ENCODE results near the gene KCNJ6. TPM values are rescaled to one million over a fixed set of nuclear protein-coding genes. Genes with fewer than 3 reads are reported as not detected.

The KCNJ6 gene
- total and polyA plus RNA-seq, 9 of the 15 experiments (the other 6 are each of a cell fraction or from before 2014, with no cell fraction given): 0.06 to 0.21 (median 0.13) TPM; not detected in 1

DNA sequence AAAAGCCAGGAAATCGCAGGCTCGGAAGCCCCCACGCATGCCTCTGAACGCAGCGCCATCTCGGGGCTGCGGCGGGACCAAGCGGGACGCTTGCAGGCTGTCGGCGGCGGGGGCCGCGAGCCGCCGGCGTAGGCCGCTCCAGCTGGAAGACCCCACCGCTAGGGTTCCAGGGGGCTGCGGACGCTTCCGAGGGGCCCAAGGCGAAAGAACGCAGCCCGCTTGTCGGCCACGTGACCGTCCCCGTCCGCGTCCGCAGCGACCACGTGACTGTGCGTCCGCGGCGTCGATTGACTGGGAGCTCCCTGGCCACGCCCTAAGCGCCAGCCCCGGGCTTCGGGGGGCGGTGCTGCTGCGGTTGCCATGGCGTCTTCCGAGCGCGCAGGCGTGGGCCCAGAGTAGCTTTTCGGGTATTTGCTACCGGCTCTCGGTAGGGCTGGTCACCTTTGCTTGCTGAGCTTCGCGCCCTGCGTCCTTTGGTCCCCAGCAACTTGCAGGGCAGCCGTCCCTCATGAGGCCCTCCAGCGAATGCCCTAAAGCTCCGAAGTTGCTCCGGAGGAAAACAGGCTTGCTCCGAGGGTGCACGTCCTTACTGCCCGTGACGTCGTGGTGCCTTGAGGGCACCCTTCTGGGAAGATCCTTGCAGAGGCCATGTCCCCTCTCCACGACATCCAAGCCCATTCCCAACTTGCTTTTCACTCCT lies 352.5 kb downstream of the KCNJ6 start (continued):
- TF ChIP-seq, protein P1, sequence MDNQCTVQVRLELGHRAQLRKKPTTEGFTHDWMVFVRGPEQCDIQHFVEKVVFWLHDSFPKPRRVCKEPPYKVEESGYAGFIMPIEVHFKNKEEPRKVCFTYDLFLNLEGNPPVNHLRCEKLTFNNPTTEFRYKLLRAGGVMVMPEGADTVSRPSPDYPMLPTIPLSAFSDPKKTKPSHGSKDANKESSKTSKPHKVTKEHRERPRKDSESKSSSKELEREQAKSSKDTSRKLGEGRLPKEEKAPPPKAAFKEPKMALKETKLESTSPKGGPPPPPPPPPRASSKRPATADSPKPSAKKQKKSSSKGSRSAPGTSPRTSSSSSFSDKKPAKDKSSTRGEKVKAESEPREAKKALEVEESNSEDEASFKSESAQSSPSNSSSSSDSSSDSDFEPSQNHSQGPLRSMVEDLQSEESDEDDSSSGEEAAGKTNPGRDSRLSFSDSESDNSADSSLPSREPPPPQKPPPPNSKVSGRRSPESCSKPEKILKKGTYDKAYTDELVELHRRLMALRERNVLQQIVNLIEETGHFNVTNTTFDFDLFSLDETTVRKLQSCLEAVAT (IDR thresholded peaks at IDR 0.05): peak in 1 of 2 experiments; percentile 89; a peak in 1 of 4 replicates
- peak; percentile 10; the same call in 1 of the 2 replicates for TF ChIP-seq JUND (IDR thresholded peaks at IDR 0.05; ENCODE audit: borderline replicate concordance, low read depth, low read length)
- no peak; the same call in 2 of the 3 replicates for TF ChIP-seq JUND (tag; IDR thresholded peaks at IDR 0.05; ENCODE audit: borderline replicate concordance, low read depth, low read length)
- peak; percentile 54; the same call in 1 of the 2 replicates for TF ChIP-seq POLR2AphosphoS5 (IDR thresholded peaks at IDR 0.05; ENCODE audit: control insufficient read depth, insufficient read depth, low read depth, low read length)
- TF ChIP-seq ZEB2 (IDR thresholded peaks at IDR 0.05): no peak
- no peak for TF ChIP-seq ZSCAN29 (IDR thresholded peaks at IDR 0.05)
- TF ChIP-seq ESRRA (IDR thresholded peaks at IDR 0.05; ENCODE audit: borderline replicate concordance, low read depth): peak; percentile 68; the same call in 1 of the 2 replicates
- TF ChIP-seq NEUROD1 (IDR thresholded peaks at IDR 0.05; ENCODE audit: borderline replicate concordance, low read depth, low read length, partially characterized antibody): peak; percentile 22
- TF ChIP-seq, protein P2, sequence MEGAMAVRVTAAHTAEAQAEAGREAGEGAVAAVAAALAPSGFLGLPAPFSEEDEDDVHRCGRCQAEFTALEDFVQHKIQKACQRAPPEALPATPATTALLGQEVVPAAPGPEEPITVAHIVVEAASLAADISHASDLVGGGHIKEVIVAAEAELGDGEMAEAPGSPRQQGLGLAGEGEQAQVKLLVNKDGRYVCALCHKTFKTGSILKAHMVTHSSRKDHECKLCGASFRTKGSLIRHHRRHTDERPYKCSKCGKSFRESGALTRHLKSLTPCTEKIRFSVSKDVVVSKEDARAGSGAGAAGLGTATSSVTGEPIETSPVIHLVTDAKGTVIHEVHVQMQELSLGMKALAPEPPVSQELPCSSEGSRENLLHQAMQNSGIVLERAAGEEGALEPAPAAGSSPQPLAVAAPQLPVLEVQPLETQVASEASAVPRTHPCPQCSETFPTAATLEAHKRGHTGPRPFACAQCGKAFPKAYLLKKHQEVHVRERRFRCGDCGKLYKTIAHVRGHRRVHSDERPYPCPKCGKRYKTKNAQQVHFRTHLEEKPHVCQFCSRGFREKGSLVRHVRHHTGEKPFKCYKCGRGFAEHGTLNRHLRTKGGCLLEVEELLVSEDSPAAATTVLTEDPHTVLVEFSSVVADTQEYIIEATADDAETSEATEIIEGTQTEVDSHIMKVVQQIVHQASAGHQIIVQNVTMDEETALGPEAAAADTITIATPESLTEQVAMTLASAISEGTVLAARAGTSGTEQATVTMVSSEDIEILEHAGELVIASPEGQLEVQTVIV (CRISPR knock-in tag; IDR thresholded peaks at IDR 0.05; ENCODE audit: borderline replicate concordance): 0 out of 2 replicates have a peak, but pooled peaks have one; percentile 46
- TF ChIP-seq SMARCE1 (IDR thresholded peaks at IDR 0.05): no peak
- TF ChIP-seq SMC3 (conservative IDR thresholded peaks at IDR 0.05; ENCODE audit: insufficient read depth, low read depth, low read length): 0 out of 2 replicates have a peak, but pooled peaks have one; percentile 2
- TF ChIP-seq NBN (IDR thresholded peaks at IDR 0.05; ENCODE audit: low read depth): peak; percentile 28
- no peak for TF ChIP-seq TRIM28 (IDR thresholded peaks at IDR 0.05)
- TF ChIP-seq, protein P3, sequence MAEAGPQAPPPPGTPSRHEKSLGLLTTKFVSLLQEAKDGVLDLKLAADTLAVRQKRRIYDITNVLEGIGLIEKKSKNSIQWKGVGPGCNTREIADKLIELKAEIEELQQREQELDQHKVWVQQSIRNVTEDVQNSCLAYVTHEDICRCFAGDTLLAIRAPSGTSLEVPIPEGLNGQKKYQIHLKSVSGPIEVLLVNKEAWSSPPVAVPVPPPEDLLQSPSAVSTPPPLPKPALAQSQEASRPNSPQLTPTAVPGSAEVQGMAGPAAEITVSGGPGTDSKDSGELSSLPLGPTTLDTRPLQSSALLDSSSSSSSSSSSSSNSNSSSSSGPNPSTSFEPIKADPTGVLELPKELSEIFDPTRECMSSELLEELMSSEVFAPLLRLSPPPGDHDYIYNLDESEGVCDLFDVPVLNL (CRISPR knock-in tag; IDR thresholded peaks at IDR 0.05; ENCODE audit: low read depth): 0 out of 2 replicates have a peak, but pooled peaks have one; percentile 72
- no peak for TF ChIP-seq TCF3 (CRISPR knock-in tag; IDR thresholded peaks at IDR 0.05)
- TF ChIP-seq PYGO2 (tag; IDR thresholded peaks at IDR 0.05): no peak
- no peak for TF ChIP-seq ARHGAP35 (IDR thresholded peaks at IDR 0.05; ENCODE audit: partially characterized antibody)
- no peak for TF ChIP-seq HMG20B (CRISPR knock-in tag; IDR thresholded peaks at IDR 0.05)
- no peak for TF ChIP-seq NFE2L1 (tag; IDR thresholded peaks at IDR 0.05; ENCODE audit: borderline replicate concordance, low read depth)
- no peak for TF ChIP-seq NFIX (CRISPR knock-in tag; IDR thresholded peaks at IDR 0.05; ENCODE audit: low read depth)
- TF ChIP-seq, protein P4, sequence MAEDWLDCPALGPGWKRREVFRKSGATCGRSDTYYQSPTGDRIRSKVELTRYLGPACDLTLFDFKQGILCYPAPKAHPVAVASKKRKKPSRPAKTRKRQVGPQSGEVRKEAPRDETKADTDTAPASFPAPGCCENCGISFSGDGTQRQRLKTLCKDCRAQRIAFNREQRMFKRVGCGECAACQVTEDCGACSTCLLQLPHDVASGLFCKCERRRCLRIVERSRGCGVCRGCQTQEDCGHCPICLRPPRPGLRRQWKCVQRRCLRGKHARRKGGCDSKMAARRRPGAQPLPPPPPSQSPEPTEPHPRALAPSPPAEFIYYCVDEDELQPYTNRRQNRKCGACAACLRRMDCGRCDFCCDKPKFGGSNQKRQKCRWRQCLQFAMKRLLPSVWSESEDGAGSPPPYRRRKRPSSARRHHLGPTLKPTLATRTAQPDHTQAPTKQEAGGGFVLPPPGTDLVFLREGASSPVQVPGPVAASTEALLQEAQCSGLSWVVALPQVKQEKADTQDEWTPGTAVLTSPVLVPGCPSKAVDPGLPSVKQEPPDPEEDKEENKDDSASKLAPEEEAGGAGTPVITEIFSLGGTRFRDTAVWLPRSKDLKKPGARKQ (CRISPR knock-in tag; IDR thresholded peaks at IDR 0.05): no peak
- no peak for TF ChIP-seq ZNF408 (CRISPR knock-in tag; IDR thresholded peaks at IDR 0.05; ENCODE audit: low read depth)

Measured in K562 (cell line).